GM12865 (cell line): ENCODE data around the gene ACIN1.

Experiments
- DNase-seq: peaks from one replicate; pipeline ENCODE4 v3.0.0; 2010; ENCODE audit warnings: low read depth
- H3K4me3 ChIP-seq: 2 replicates; pipeline ENCODE4 v1.5.1; 2011; ENCODE audit warnings: mild to moderate bottlenecking, low read depth, low read length, control low read depth
- TF ChIP-seq, protein P1 (sequence below): IDR thresholded peaks from 2 replicates; pipeline ENCODE4 v1.5.1; 2011; ENCODE audit warnings: low read length, control low read depth, low read depth, inconsistent platforms; ENCODE audit not compliant: insufficient read depth; ENCODE audit errors: missing control alignments

Gene ACIN1

DNA sequence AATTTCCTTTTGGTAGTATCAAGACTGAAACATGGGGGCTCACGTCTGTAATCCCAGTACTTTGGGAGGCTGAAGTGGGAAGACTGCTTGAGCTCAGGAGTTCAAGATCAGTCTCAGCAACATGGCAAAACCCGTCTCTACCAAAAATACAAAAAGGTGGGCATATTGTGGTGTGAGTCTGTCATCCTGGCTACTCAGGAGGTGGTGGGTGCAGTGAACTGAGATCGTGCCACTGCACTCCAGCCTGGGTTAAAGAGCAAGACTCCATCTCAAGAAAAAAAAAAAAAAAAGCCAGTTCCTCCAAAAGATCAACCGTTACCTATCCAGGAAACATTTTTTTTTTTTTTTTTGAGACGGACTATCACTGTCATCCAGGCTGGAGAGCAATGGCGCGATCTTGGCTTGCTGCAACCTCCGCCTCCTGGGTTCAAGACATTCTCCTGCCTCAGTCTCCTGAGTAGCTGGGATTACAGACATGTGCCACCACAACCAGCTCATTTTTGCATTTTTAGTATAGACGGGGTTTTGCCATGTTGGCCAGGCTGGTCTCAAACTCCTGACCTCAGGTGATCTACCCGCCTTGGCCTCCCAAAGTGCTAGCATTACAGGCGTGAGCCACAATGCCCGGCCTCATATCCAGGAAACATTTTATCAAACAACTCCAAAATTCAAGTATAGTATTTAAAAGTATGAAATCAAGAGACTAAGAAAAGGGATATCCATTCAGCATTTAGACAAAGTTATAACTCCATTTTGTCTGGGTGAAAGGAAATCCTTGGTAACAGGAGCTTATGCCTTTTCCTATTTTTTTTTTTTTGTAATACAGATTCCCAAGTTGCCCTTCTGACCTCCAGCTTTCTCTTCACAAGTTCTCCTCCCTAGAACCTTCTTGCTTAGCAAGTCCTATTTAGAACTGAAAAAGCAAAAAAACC is 3.4 kb downstream of the ACIN1 start:
- DNase-seq: no peak
- no peak overlapping the region for H3K4me3 ChIP-seq
- TF ChIP-seq, protein P1, sequence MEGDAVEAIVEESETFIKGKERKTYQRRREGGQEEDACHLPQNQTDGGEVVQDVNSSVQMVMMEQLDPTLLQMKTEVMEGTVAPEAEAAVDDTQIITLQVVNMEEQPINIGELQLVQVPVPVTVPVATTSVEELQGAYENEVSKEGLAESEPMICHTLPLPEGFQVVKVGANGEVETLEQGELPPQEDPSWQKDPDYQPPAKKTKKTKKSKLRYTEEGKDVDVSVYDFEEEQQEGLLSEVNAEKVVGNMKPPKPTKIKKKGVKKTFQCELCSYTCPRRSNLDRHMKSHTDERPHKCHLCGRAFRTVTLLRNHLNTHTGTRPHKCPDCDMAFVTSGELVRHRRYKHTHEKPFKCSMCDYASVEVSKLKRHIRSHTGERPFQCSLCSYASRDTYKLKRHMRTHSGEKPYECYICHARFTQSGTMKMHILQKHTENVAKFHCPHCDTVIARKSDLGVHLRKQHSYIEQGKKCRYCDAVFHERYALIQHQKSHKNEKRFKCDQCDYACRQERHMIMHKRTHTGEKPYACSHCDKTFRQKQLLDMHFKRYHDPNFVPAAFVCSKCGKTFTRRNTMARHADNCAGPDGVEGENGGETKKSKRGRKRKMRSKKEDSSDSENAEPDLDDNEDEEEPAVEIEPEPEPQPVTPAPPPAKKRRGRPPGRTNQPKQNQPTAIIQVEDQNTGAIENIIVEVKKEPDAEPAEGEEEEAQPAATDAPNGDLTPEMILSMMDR: no peak

- H3K4me3 ChIP-seq: no peak overlapping the region
- TF ChIP-seq, protein P1: no peak
- no peak for DNase-seq
These were observed 4.7 kb downstream of the ACIN1 start for GRCh38 chr14:23090254-23090636.

- TF ChIP-seq, protein P1: no peak
These were observed 5.3 kb downstream of the ACIN1 start for GRCh38 chr14:23089498-23090253.

DNA sequence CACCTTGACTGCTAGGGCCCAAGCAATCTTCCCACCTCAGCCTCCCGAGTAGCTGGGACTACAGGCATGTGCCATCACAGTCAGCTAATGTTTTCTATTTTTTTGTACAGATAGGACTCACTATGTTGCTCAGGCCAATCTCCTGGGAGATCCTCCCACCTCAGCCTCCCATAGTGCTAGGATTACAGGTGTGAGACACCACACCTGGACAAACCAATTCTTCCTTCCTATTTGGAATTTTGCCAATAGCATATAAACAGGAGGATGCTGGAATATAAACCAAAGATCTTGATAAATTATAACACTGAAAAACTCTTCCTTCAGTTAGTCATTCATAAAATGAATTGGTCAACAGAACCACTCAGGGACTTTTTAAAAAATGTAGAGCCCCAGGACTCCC is 8.4 kb downstream of the ACIN1 start:
- no peak for DNase-seq
- no peak overlapping the region for H3K4me3 ChIP-seq
- TF ChIP-seq, protein P1: no peak

More at GRCh38 chr14:23089498-23090253, 5.3 kb downstream of the ACIN1 start:
- H3K4me3 ChIP-seq: no peak overlapping the region
- DNase-seq: no peak

- TF ChIP-seq, protein P1: no peak
- no peak for DNase-seq
- H3K4me3 ChIP-seq: no peak overlapping the region
These were observed 9.5 kb downstream of the ACIN1 start for GRCh38 chr14:23085458-23085857.

DNA sequence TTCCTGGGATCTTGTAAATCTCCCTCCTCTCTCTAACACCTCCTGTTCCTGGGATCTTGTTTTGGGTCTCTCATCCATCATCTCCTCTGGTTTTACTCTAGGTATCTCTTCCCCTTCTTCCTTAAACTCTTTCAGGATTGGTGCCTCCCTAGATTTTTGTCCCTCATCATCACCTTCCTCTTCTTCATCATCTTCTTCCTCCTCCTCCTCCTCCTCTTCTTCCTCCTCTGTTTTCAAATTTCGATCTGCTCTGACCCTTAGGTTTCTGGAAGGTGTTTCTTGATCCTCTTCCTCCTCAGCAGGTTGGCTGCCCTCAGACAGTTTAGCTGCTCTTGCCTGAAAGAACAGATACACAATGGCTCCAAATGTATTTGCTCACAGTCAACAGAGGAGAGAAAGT is 14.5 kb downstream of the ACIN1 start:
- DNase-seq: no peak
- TF ChIP-seq, protein P1: no peak
- no peak overlapping the region for H3K4me3 ChIP-seq
